ENCODE measurements around the gene SLC44A5.

DNA sequence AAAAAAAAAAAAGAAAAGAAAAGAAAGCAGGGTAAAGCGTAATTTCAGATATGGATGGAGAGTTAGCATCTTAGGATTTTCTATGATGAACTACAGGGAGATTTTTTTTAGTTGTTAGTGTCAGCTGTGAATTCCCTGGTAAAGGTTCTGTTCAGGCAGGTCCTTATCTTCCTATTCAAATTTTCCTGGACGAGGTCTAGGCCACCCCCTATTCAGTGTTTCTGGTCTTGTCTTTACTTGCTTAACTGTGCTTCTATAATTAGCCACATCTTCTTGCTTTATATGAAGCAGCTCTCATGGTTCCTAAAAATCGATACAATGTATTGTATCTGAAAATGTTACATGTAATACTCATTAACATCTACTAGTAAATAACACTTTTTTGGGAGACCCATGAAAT lies 318.9 kb downstream of the SLC44A5 start:
- TF ChIP-seq, protein P1, sequence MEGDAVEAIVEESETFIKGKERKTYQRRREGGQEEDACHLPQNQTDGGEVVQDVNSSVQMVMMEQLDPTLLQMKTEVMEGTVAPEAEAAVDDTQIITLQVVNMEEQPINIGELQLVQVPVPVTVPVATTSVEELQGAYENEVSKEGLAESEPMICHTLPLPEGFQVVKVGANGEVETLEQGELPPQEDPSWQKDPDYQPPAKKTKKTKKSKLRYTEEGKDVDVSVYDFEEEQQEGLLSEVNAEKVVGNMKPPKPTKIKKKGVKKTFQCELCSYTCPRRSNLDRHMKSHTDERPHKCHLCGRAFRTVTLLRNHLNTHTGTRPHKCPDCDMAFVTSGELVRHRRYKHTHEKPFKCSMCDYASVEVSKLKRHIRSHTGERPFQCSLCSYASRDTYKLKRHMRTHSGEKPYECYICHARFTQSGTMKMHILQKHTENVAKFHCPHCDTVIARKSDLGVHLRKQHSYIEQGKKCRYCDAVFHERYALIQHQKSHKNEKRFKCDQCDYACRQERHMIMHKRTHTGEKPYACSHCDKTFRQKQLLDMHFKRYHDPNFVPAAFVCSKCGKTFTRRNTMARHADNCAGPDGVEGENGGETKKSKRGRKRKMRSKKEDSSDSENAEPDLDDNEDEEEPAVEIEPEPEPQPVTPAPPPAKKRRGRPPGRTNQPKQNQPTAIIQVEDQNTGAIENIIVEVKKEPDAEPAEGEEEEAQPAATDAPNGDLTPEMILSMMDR (conservative IDR thresholded peaks at IDR 0.05; ENCODE audit: low read depth in 2 of 2), result no peak
- TF ChIP-seq EZH2 (IDR thresholded peaks at IDR 0.05; ENCODE audit: low read depth, unreplicated experiment) (no peak), ZNF114 (CRISPR knock-in tag; IDR thresholded peaks at IDR 0.05) (no peak), JUNB (IDR thresholded peaks at IDR 0.05; ENCODE audit: unreplicated experiment) (no peak)
